NCI-H146 treated with DMSO at 0.1 percent for 48 hours (cell line): Measurements from ENCODE around the gene GABBR2.
A peak's percentile ranks its signal among the peaks of the same experiment; 100 is the strongest.
"Not testable (repeated sequence)": the region's sequence is repeated elsewhere in the genome, so short reads cannot be mapped to it uniquely, and the experiment has no call there.

Experiments
- DNase-seq: peaks from one replicate; lab custom pipeline; 2025; ENCODE audit not compliant: unreplicated experiment; lab: John Stamatoyannopoulos, UW

The GABBR2 gene

DNA sequence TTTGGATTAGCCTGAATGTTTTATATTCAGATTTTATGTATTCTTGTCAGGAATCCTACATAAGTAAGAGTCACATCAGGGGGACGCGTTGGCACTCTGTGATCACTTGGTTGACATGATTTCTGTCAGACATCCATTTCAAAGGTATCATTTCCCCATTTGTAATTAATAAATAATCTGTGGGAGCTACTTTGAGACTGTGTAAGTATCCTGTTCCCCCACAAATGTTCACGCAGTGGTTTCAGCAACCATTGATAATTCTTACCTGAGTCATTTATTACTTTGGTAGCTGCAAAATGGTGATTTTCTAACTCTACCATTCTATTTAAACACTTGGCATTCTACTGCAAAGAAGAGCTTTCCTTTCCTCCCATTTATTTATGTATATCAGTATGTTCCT lies 396.4 kb downstream of the GABBR2 start:
- no peak for DNase-seq

DNA sequence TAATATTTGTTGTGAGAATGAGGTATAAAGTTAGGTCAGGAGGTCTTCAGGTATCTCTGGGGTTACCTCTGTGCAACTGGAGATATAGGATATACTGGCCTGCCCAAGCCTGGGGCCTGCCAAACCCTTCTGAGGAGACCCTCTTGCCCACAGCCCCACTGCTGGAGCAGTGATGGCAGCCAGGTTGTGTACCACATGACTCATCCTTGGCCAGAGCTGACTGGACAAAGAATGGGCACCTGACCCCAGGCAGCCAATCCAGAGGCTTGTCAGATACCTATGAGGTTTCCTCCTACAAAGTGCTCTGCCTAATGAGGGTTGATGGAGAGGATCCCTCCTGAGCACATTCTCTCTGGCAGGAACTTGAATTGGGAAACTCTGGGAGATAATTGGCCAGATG lies 397.2 kb downstream of the GABBR2 start:
- DNase-seq, result no peak

DNA sequence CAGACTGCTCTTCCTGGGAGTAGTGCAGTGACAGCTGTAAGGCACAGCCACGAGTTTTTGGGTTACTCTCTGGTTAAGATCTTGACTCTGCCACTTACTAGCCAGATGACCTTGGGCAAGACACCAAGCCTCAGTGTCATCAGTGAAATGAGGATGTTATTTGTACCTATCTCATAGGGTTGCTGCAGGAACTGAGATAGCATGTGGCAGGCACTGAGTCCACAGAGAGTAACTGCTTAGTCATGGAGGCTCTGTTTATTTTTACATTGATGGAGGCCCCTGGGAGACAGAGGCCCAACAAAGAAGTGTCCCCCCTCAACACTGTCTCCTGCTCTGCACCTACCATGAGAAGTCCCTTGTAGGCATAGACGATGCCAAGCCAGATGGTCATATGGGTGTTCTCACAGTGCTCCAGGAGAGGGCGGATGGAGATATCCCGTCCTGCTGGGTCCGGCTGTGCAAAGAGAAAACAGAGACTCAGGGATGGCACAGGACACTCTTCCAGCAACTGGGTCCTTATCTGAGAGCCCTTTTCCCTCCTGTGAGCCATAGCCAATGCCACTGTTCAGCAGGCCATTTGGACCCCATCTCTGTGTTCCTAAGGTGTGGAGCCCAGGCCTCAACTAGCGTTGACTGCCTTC lies 397.9 kb downstream of the GABBR2 start:
- DNase-seq, result no peak

DNA sequence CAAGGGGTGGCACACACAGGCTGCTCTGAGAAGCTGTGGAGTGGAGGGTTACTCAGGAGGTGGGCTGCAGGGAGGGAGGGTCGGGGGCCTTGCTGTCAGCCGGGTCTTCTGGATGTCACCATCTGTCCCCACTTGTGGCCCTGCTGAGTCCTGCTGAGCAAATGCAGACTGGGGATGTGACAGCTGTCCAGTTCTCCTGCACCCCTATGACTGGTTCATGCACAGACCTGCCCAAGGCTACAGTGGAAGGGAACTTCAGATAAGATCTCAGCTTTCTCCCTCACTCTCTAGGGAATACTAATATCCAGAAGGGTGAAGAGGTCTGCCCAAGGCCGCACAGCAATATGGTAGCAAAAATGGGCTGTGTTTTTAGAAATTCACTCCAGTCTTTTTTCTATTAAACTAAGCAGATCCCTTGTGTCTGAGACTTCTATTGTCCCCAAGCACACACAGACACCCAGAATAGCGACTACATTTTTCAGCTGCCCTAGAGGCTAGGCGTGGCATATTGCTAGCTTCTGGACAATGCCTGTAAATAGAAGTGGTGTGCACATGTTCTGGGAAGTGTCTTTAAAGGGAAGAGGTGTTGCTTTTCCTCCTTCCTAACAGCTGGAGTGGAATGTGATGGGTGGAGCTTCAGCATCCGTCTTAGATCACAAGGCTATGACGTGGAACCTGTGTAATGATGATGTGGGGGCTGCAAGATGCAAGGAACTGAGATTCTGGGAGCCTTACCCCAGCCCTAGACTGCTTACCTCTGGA lies 402.2 kb downstream of the GABBR2 start:
- no peak for DNase-seq

DNA sequence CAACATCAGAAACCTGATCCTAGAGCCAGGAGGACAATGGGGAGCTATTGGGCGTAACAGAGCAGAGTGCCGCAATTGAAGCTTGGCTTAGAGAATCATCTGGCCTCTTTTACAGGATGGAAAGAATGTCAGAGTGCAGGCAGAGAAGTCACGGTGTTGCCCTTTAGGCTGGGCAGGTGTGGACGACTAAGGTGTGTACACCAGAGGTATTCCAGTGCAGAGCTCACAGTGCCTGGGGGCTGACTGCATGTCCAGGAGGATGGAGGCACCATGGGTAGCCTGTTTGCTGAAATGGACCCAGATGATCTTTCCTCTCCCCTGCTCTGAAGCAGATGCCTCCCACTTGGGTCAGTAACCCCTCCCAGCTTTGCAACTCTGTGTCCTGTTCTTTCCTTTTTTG lies 404.4 kb downstream of the GABBR2 start:
- no peak for DNase-seq

GRCh38 chr9:98303633-98304125 lies 405.1 kb downstream of the GABBR2 start:
- DNase-seq, result peak; percentile 23

GRCh38 chr9:98302938-98303632 lies 405.6 kb downstream of the GABBR2 start:
- DNase-seq, result no peak

- no peak for DNase-seq
These were observed 406.6 kb downstream of the GABBR2 start for GRCh38 chr9:98302150-98302549.

DNA sequence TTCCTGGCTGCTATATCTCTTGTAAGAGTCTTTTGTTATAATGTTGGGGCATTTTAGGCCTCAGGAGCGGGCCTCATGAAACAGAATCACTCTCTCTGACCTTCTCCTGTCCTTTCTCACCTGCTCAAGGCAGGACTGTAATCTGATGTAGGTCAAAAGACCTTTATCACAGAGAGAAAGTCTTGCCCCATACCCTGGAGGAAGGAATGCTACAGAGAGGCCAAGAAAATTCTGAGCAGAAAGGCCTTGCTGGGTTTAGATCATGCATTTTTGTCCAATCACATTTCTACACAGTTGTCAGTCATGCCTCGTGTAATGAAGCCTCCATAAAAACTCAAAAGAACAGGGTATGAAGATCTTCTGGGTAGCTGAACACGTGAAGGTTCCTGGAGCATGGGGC lies 408.1 kb downstream of the GABBR2 start:
- DNase-seq, result no peak

DNA sequence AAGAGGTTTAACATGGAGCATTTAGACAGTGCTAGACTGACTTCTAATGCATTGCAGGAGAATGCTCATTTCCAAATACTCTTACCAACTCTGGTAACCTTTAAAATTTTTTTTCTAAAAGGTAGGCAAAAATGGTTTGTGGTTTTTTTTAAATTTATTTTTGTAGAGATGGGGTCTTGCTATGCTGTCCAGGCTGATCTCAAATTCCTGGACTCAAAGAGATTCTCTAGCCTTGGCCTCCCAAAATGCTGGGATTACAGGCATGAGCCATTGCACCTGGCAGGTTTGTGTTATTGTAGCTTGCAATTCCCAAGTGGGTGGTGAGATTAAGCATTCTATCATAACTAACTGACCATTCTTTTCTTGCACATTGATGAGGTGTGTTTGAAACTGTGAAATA lies 410.3 kb downstream of the GABBR2 start:
- no peak for DNase-seq

- no peak for DNase-seq
These were observed 412.9 kb downstream of the GABBR2 start for GRCh38 chr9:98295824-98296223.

DNA sequence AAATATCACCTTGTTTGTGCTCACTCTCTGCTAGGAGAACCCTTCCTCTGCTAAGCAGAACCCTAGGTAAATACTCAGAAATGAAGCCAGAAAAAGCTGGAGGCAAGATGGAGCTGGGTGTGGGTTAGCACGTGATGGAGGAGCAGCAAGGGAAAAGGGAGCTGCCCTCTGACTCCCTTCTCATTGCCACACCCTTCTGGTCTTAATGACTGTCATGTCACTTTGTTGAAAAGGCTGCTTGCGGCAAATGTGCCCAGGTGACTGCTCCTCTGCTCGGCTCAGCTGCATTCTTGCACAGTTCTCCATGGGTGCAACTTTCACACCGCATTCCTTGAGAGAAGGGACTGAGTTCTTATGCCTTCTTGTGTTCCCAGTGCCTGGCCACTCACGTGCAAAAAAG lies 416.9 kb downstream of the GABBR2 start:
- no peak for DNase-seq

DNA sequence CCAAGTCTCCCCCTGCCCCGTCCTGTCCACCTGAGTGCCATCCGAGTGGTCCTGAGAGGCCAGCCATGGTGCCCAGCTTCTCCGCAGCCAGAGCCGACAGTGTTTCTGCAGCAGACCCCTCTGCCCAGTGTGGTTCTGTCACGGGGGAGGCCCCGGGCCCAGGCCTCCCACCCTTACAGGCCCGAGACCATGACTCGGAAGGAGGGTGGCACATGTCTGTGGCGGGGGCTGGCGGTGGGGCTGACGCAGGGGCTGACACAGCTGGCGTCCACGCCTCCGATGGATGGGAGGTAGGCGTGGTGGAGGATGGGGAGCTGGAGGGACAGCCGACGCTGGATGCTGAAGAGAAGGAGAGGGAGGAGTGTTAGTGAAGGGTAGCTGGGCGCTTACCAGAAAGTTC lies 418.3 kb downstream of the GABBR2 start:
- DNase-seq, result no peak

GRCh38 chr9:98289614-98290201 lies 419.0 kb downstream of the GABBR2 start:
- no peak for DNase-seq

- DNase-seq, result no peak
These were observed 419.9 kb downstream of the GABBR2 start for GRCh38 chr9:98288881-98289280.

GRCh38 chr9:98287384-98287783 lies 421.4 kb downstream of the GABBR2 start:
- no peak for DNase-seq

DNA sequence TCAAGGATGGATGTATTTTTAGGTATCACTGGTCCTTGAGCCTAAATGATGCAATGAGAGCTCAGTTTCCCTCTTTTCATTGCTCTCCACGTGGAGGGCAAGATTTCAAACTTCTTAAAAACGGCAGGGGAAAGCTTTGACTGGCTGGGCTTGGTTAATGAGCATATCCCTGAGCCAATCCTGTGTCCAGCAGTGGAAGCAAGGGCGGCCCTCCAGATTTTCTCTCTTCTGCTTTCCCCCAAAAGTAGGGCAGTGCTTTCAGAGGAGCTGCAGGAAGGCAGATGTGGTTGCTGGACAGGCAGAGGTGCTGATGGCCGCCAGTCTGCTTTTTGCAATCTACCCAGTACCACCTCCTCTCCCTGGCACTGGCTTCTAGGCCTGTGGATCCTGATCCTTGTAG lies 423.3 kb downstream of the GABBR2 start:
- DNase-seq, result no peak

DNA sequence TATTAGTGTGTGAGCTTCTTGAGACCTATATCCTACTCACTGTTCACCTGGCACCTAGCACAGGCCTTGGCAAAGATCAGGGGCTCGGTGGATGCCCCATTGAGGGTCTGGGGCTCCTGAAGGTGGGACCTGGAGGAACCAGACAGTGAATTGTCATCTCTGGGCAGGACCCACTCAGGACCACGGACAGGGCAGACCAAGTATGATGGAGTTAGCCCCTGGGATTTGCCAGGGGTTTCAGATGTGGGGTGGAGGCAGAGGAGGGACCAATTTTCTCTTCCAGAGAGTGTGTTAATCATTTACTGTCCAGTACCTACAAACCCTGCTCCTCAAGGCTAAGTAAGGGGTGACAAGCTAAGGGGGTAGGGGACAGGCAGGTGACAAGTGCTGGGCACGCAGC lies 424.0 kb downstream of the GABBR2 start:
- DNase-seq, result no peak

DNA sequence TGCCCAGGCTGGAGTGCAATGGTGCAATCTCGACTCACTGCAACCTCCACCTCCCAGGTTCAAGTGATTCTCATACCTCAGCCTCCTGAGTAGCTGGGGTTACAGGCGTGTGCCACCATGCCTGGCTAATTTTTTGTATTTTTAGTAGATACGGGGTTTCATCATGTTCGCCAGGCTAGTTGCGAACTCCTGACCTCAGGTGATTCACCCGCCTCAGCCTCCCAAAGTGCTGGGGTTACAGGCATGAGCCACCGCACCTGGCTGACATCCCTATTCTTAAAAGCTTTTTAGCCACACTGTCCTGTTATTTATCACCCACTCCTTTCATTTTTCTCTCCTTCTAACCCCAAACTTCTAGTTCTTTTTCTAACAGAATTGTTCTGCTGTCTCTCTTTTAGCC lies 425.6 kb downstream of the GABBR2 start:
- DNase-seq, result not testable (repeated sequence)

DNA sequence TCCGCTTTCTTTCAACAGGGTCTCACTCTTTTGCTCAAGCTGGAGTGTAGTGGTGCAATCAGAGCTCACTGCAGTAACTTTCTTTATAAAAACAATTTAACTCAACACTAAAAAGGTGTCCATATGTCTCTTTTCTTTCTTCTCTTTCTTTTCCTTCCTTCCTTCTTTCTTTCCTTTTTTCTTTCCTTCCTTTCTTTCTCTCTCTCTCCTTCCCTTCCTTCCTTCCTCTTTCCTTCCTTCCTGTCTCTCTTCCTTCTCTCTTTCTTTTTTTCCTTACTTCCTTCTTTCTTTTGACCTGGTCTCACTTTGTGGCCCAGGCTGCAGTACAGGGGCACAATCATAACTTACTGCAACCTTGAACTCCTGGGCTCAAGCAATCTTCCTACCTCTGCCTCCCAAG lies 427.5 kb downstream of the GABBR2 start:
- DNase-seq, result no peak

- peak; percentile 83 for DNase-seq
These were observed 428.2 kb downstream of the GABBR2 start for GRCh38 chr9:98280574-98280973.

GRCh38 chr9:98280162-98280561 lies 428.6 kb downstream of the GABBR2 start:
- no peak for DNase-seq
